Inferior parietal cortex (tissue), 1 donor: ENCODE data around the gene HSPA1A.

Experiments used
- DNase-seq: peaks from one replicate; pipeline ENCODE4 v3.0.0-alpha.2; 2016; ENCODE audit errors: extremely low spot score

The HSPA1A gene

DNA sequence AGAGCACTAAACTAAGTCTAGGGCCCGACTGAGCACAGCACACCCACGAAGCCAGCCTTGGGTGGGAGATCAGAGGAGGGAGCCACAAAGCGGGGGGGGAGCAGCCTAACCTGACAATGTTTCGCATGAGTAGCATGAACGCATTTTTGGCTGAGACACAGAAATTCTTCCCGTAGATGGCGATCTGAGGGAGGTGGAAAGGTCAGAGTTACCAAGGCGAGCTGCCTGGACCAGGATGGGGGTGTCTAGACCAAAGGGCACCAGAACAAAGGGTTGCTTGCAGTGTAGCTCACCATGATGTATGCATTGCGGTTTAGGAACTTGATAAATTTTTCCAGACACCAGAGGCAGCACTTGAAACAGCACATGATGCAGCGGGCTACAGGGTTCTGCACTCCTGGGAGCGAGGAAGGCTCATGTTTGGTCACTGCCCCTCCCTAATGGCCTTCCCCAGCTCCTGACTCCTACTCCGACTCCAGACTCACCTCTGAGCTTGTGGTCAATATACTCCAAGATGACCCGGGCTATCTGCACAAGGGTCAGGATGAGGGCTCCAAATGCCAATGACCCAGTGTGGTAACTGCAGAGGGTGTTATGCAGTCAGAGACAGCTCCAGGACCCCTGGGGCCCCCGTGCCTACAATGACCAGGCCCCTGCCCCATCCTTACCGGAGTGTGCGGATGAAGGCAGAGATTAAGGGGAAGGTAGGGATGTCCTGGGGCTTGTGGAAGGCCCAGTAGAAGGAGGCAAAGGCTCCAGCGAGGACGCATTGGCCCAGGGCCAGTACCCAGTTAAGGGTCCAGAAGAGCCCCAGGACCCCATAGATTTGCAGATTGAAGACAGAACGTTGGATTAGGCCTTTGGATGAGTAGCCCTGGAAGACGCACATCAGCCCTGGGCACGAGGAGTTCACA is 50.1 kb downstream of the HSPA1A start:
- no peak for DNase-seq
